Measurements from ENCODE around the gene NYNRIN. TPM values are rescaled to one million over a fixed set of nuclear protein-coding genes. Genes with fewer than 3 reads are reported as not detected.
"Not testable (repeated sequence)": the region's sequence is repeated elsewhere in the genome, so short reads cannot be mapped to it uniquely, and the experiment has no call there.

NYNRIN gene
- 3.4 and 6.2 TPM in 2 replicates for total RNA-seq

- peak within 1 kb of the TSS; percentile 54 for H3K4me3 ChIP-seq (ENCODE audit: low read depth, low read length)
- TF ChIP-seq CTCF (conservative IDR thresholded peaks at IDR 0.05; ENCODE audit: low read depth, low read length), result no peak
- DNase-seq (ENCODE audit: low read depth), result no peak
Observed at GRCh38 chr14:24398653-24399446, at the start of gene NYNRIN. TSS of gene NYNRIN (plus strand) at chr14:24399003. CDS start at chr14:24399247, 244 bp downstream.

DNA sequence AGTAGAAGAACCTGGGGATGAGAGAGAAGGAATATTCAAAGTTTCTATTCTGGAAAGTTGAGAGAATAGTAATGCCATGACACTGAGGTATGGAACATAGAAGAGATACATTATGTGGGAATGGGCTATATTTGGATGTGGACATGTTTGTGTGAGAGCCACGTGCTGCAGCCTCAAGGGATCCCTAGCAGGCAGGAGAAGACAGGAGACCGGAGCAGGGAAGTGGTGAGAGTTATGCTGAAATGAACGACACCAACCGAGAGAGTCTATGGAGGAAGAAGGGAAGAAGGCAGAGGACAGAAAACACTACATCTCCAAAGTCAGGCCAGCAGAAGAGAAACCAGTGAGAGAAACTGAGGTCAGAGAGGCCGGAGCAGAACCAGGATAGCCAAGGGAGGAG lies 49.1 kb upstream of the NYNRIN start:
- TF ChIP-seq CTCF (conservative IDR thresholded peaks at IDR 0.05; ENCODE audit: low read depth, low read length), result no peak
- H3K4me3 ChIP-seq (ENCODE audit: low read depth, low read length), result no peak overlapping the region
- no peak for DNase-seq (ENCODE audit: low read depth)

DNA sequence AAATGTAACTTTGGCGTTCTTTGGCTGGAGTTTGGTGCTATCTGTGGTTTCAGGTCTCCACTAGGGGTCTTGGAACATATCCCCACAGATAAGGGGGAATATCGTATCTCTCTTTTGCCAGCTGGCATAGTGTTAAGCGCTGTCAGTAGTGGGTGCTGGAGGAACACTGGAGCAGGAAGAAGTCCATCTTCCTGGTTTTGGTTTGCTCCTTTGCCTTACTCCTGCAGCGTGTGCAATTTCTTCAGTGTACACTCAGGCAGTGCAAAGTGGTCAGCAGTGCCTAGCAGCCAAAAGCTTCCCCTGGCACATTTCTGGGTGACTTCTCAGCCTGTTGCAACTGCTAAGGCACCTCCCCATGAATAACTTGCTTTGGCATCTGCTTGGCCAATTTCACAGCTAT lies 47.3 kb upstream of the NYNRIN start:
- DNase-seq (ENCODE audit: low read depth), result no peak
- TF ChIP-seq CTCF (conservative IDR thresholded peaks at IDR 0.05; ENCODE audit: low read depth, low read length), result peak; percentile 17
- no peak overlapping the region for H3K4me3 ChIP-seq (ENCODE audit: low read depth, low read length)

- H3K4me3 ChIP-seq (ENCODE audit: low read depth, low read length), result no peak overlapping the region
- TF ChIP-seq CTCF (conservative IDR thresholded peaks at IDR 0.05; ENCODE audit: low read depth, low read length), result no peak
- DNase-seq (ENCODE audit: low read depth), result peak; percentile 64
Observed at GRCh38 chr14:24353559-24354481, 45.0 kb upstream of the NYNRIN start.

DNA sequence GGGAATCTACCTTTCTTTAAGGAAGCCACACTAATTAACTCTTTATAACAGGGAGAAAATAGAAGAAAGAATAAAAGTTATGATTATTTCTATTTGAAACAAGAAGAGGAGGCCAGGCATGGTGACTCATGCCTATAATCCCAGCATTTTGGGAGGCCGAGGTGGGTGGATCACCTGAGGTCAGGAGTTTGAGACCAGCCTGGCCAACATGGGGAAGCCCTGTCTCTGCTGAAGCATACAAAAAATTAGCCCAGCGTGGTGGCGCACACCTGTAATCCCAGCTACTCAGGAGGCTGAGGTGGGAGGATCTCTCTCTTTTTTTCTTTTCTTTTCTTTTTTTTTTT lies 44.3 kb upstream of the NYNRIN start:
- not testable (repeated sequence) for H3K4me3 ChIP-seq (ENCODE audit: low read depth, low read length); DNase-seq (ENCODE audit: low read depth)

GRCh38 chr14:24355009-24355408 lies 43.8 kb upstream of the NYNRIN start:
- no peak for DNase-seq (ENCODE audit: low read depth)
- no peak overlapping the region for H3K4me3 ChIP-seq (ENCODE audit: low read depth, low read length)
- TF ChIP-seq CTCF (conservative IDR thresholded peaks at IDR 0.05; ENCODE audit: low read depth, low read length), result no peak

- TF ChIP-seq CTCF (conservative IDR thresholded peaks at IDR 0.05; ENCODE audit: low read depth, low read length), result no peak
- no peak for DNase-seq (ENCODE audit: low read depth)
- no peak overlapping the region for H3K4me3 ChIP-seq (ENCODE audit: low read depth, low read length)
Observed at GRCh38 chr14:24356208-24356607, 42.6 kb upstream of the NYNRIN start.
